Prostate gland (tissue), 2 donors: ENCODE measurements around the gene CYBA.

Experiments
- CTCF ChIP-seq, 4 experiments: fragments of 200-600 bp in 2 of 4; fragments of 450-650 bp in 2 of 4; sonication (generic) in 2 of 4; IDR thresholded peaks; 1 replicate in 3 of 4; 2 replicates in 1 of 4; pipeline ENCODE4 v1.5.1; 2016 to 2019; ENCODE audit warnings: antibody characterized with exemption in 4 of 4, mild to moderate bottlenecking in 2 of 4, moderate library complexity in 2 of 4
- POLR2A ChIP-seq: fragments of 450-650 bp; IDR thresholded peaks from one replicate; pipeline ENCODE4 v1.6.1; 2016; ENCODE audit warnings: antibody characterized with exemption, mild to moderate bottlenecking
- POLR2AphosphoS5 ChIP-seq: sonication (generic); formaldehyde crosslinking; IDR thresholded peaks from one replicate; pipeline ENCODE4 v1.6.1; 2017; ENCODE audit warnings: antibody characterized with exemption

- no peak for TF ChIP-seq CTCF (IDR thresholded peaks at IDR 0.05)
- no peak for TF ChIP-seq POLR2AphosphoS5
- TF ChIP-seq POLR2A = no peak
These were observed 27.5 kb upstream of the CYBA start for GRCh38 chr16:88678224-88678979.
